ENCODE results near the gene GRID2.

GRID2 gene

GRCh38 chr4:93446038-93446437, 1142.3 kb downstream of the GRID2 start:
- DNase-seq (ENCODE audit: low spot score), result no peak
- no peak for TF ChIP-seq CTCF (IDR thresholded peaks at IDR 0.05; ENCODE audit: borderline replicate concordance, control extremely low read depth, extremely low read depth, insufficient read depth, missing control alignments)
- in situ Hi-C loops (cut with MboI; ENCODE audit: low sequenced_read_pairs, unreplicated experiment), result no loop called here

DNA sequence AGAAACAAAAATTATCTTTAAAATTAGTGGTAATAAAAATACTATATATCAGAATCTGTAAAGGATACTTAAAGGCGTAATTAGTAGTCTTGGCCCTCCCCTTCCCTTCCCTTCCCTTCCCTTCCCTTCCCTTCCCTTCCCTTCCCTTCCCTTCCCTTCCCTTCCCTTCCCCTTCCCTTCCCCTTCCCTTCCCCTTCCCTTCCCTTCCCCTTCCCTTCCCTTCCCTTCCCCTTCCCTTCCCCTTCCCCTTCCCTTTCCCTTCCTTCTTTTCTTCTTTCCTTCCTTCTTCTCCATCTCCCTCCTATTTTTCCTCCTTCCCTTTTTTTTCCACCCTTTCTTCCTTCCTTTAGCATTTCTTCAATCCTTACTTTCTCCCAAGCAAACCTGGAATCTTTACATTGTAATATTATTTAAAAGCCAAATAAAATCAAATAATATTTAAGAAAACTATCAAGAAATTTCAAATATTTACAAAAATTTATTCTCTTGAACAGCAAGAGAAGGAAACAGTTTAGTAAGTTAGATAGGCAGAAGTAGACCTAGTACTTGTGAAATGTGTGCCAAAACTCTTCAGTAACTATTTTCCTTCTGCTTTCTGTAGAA, 1145.0 kb downstream of the GRID2 start:
- DNase-seq (ENCODE audit: low spot score), result no peak
- in situ Hi-C loops (cut with MboI; ENCODE audit: low sequenced_read_pairs, unreplicated experiment), result no loop called here
- TF ChIP-seq CTCF (IDR thresholded peaks at IDR 0.05; ENCODE audit: borderline replicate concordance, control extremely low read depth, extremely low read depth, insufficient read depth, missing control alignments), result no peak

DNA sequence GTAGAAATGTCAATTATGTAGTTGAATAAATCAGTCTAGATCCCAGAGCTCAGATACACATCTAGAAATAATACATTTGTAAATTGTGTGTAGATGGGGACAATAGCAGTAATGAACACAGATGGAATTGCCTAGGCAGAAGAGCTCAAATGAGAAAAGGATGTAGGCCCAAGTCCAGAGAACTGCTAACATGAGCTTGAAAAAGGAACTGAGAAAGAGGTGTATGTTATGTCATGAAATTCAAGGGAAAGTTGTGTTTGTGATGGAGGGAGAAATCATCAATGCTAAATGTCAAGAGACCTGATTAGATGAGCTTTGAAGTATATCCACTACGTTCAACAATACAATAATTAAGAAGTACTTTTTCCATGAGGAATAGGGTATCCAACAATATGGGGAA, 1148.2 kb downstream of the GRID2 start:
- in situ Hi-C loops (cut with MboI; ENCODE audit: low sequenced_read_pairs, unreplicated experiment), result no loop called here
- DNase-seq (ENCODE audit: low spot score), result no peak
- TF ChIP-seq CTCF (IDR thresholded peaks at IDR 0.05; ENCODE audit: borderline replicate concordance, control extremely low read depth, extremely low read depth, insufficient read depth, missing control alignments), result no peak

DNA sequence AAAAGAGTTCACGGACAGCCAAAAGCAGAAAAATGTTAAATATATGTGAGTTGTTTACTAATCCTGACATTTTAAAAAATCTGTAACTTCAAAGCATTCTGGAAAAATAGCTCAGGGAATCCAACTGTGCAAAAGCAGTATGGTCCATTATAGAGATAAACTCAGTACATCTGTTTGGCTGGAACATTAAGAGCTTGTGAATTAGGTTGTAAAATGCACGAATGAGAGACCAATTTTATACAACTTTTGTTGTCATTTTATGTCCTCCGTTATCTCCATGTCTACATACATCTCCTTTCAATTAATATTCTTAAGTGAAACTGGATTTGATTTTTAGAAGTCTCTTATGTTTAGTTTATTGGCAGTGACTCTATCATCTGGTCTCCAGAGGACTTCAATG, 1157.8 kb downstream of the GRID2 start:
- in situ Hi-C loops (cut with MboI; ENCODE audit: low sequenced_read_pairs, unreplicated experiment), result no loop called here
- TF ChIP-seq CTCF (IDR thresholded peaks at IDR 0.05; ENCODE audit: borderline replicate concordance, control extremely low read depth, extremely low read depth, insufficient read depth, missing control alignments), result no peak
- DNase-seq (ENCODE audit: low spot score), result no peak

GRCh38 chr4:93466446-93466845, 1162.7 kb downstream of the GRID2 start:
- in situ Hi-C loops (cut with MboI; ENCODE audit: low sequenced_read_pairs, unreplicated experiment), result no loop called here
- TF ChIP-seq CTCF (IDR thresholded peaks at IDR 0.05; ENCODE audit: borderline replicate concordance, control extremely low read depth, extremely low read depth, insufficient read depth, missing control alignments), result no peak
- DNase-seq (ENCODE audit: low spot score), result no peak

DNA sequence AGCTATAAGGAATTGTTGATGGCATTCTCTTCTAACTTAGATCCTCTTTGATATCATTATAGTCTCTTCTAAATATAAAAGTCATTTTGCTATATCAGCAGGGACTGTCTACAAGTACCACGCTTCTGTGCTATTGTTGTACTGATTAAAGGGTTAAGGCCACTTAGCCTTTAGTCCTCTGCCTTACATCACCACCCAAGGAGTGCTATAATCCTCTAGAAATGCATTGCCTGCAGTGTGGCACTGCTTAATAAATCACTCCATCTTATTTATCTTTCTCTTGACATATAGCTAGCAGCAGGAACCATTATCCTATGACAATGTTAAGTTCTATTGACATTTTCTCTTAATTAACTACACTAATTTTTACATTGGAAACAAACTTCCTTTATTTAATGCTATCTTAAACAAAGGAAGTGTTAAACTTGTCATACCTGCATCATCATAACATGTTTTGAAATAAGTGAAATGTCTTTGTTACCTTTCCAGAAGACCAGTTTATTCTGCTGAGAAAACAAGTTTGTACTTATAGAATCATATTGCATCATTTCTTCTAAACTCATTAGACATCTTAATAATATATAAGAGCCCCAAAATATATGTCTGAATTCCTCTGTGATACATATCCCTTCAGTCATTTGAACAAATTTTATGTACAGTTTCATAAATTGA, 1163.9 kb downstream of the GRID2 start:
- no peak for TF ChIP-seq CTCF (IDR thresholded peaks at IDR 0.05; ENCODE audit: borderline replicate concordance, control extremely low read depth, extremely low read depth, insufficient read depth, missing control alignments)
- in situ Hi-C loops (cut with MboI; ENCODE audit: low sequenced_read_pairs, unreplicated experiment), result no loop called here

More for the DNA sequence above, 1163.9 kb downstream of the GRID2 start:
- no peak for DNase-seq (ENCODE audit: low spot score)
